ENCODE data around the gene GCLM.
"Not testable (repeated sequence)": the region's sequence is repeated elsewhere in the genome, so short reads cannot be mapped to it uniquely, and the experiment has no call there.

GCLM gene

DNA sequence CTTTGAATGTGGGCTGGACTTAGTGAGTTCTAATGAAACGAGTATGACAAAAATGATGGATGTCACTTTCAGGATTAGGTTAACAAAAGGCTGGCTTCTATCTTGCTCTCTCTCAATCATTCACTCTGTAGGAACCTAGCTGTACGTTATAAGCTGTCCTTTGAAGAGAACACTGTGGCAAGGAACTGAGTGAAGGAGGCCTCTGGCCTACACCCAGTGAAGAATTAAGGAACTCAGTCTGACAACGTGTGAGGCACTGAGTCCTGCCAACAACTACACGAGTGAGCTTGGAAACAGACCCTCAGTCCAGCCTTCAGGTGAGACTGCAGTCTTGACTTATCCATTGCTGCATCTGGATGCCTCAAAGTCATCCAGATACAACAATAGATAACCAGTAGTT is 27.0 kb downstream of the GCLM start:
- no peak for DNase-seq

DNA sequence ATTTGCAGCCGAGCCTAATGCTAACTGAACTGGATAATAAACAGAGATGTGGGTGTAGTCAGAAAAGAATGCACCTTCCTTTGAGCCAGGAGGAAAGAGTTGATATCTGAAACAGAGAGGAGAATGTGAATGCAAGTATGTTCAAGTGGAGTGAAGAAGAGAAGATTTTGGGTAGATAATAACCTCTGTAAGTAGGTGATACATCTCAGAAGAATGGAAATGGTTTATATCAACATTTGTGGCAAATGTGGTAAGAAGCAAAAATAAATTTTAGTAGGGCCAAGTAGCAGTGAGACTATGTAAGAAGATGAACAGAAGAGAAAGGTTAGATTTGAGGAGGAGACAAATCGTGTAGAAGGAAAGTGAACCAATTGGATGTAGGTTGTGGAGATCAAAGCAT is 28.5 kb downstream of the GCLM start:
- no peak for DNase-seq

DNA sequence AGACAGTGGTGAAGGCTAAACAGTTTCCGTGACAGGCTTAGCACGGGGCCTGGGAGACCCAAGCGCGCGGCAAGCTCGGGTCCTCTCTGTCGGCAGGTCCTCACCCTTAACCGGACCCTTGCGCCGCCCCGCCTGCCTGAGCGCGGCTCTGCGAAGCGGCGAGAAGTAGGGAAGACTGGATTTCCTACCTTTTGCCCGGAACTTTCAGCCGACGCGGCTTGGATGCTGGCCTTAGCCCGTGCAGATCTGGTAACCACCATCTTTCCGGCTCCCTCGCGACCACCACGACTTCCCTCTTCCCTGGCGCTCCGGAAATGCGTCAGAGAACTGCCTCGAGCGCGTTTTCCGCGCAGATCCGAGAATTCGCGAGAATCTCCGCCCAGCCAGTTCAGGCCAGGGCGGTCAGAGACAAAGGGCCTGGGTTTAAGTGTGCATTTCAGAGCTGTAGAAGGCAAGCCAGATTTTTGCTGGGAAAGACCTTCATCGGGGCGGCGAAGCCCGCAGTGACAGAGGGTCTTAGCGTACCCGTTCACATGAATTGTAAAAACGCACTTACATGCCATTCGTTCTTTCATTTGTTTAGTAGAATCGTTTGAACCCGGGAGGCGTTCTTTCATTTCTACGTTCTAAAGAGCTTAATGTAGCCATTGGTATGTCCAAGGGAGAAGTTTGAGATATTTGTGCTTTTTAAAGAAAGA is 30.2 kb downstream of the GCLM start, which contains the start of gene DNTTIP2:
Gene DNTTIP2, minus strand, starts transcription at position 318 of the 698 bp plus-strand sequence. Its CDS starts 58 bp downstream, at position 260.
- peak; percentile 85 to 86 for DNase-seq

DNA sequence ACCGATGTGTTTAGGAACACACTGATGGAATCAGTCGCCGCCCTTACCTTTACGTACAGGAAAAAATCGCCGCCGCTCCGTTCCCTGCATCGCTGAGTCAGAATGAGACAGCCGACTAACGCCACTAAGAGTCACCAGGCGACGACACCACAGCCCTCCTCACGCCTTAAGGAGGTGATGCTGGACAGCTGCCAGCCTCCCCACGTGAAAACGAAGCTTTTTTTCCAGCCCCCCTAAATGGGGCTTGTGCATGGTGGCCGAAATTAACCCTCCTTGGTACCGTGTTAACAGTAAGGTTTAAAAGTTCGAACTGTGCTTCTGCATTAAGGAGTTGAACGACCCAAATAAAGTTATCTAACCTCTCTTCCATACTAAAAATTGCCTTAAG is 30.7 kb downstream of the GCLM start:
- no peak for DNase-seq

DNA sequence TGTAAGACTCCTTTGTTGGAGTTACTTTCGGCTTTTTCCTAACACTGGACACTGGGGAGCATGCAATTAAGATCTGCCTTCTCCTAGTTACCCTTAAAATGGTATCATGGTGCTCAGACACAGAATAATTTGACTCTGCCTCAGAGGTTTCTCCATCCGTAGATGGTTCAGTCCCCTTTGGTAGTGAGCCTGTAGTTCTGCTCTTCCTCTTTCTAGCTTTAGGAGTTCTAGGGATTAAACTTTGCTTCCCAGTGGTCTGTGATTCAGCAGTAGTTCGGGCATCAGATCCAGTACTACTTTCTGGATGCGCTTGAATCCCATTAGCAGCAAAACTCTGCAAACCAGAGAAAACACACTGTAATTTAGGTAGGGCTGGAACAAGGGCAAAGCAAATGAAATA is 31.7 kb downstream of the GCLM start:
- DNase-seq, result no peak

DNA sequence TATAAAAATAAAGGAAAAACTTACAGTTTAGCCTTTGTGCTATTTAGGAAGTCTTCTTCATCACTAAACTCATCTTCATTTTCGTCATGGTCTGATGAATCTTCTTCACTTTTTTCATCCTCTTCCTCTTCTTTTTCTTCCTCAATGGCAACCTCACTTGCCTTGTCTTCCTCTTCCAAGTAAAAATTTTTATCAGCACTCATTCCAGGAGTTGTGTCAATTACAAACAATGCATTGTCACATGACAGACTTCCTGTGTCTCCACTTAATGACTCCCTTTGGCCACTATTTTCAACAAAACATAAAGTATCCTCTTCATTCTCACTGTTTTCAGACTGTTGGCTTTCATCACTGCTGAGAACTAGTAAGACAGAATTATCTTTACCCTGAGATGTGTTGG is 33.0 kb downstream of the GCLM start:
- DNase-seq, result no peak

DNA sequence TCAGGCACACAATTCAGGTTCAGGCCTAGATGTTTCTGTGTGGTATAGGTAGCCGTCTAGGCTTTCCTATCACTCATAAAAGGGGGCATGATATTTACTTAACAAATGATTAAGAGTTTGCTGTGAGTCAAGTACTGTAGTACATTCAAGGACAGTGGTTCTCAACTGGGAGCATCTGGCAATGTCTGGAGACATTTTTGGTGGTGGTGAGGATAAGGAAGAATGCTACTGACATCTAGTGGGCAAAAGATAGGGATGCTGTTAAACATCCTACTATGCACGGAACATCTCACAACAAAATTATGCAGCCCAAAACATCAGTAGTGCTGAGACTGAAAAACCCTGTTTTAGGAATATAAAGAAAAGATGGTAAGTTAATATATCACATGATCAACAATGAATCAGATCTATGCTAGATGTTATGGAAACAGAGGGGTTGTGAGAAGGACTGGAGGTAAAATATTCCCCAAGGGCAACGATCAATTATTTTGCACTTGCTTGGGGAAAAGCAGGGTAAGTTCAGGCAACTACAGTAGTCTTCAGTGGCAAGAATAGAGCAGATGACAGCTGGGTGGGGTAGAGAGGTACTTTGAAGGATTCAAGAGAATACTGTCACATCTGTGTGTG is 35.1 kb downstream of the GCLM start:
- DNase-seq, result no peak

DNA sequence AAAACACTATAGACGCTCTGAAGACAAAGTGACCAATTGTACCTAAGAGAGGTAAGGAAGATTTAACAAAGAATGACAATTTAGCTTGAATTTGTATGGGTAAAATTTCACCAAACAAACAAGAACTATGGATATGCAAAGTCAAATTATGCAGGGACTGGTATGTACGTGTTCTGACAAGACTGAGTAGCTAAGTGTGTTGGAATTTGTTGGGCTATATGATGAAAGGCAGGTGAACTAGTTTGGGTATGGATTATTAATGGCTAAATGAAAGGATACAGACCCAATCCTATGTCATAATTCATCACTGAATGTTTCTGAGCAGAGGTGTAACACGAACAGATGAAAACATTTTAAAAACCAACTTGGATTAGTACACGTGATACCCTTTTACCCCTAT is 37.9 kb downstream of the GCLM start:
- DNase-seq, result no peak

DNA sequence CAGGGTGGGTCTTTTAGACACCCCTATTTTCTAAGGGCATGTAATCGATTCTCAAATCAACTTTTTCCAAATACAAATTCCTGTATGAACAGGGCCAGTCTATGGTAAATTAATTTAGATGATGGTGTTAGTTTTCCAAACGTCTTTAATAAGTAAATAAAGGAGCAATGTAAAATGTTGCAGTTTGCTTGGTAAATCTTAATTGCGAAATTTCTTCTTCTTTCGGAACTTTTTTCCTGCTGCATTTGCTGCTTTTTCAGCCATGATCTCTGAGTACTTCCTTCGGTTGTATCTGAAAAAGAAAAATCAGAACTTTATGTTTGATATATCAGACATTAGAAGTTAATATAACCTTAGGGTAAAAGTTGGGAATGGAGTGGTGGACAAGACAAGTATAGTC is 39.6 kb downstream of the GCLM start:
- DNase-seq, result no peak

DNA sequence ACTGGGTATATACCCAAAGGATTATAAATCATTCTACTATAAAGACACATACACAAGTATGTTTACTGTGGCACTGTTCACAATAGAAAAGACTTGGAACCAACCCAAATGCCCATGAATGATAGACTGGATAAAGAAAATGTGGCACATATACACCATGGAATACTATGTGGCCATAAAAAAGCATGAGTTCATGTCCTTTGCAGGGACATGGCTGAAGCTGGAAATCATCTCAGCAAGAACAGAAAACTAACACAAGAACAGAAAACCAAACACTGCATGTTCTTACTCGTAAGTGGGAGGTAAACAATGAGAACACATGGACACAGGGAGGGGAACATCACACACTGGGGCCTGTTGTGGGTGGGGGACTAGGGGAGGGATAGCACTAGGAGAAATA is 40.7 kb downstream of the GCLM start:
- DNase-seq, result not testable (repeated sequence)

DNA sequence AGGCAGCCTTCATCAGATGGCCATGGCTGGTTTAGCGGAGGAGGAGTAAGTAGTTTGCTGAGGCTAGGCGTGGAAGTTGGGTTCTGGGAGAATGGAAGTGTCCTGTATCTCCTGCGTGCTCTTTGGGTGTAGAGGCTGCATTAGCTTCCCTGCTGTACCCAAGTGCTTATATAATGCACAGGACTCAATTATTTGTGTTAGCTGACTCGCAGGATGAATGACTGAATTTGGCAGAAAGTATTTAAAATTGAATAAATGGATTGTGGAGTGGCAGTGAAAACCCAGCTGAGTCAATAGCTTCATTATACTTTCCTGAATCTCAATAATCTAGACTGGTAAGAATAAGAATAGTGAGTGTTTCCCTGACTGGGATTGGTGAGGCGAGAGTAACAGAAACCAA is 44.0 kb downstream of the GCLM start:
- no peak for DNase-seq

DNA sequence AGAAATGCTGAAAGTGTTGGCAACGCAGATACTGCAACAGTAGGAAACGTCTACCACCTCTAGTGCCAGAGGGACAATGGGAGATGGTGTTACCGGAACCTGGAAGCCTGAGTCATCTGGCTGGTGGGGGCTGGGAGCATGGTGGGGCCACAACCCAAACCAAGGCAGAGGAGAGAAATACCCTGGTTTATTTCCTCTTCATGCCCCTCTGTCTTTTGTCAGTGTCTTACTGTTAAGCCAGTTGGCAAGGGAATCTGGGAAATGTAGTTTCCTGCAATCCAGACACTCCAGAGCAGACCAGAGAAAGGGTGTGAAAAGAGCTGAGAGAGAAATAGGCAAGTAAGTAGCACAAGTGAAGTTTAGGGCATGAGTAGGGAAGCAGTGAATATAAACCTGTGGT is 45.1 kb downstream of the GCLM start:
- DNase-seq, result no peak

DNA sequence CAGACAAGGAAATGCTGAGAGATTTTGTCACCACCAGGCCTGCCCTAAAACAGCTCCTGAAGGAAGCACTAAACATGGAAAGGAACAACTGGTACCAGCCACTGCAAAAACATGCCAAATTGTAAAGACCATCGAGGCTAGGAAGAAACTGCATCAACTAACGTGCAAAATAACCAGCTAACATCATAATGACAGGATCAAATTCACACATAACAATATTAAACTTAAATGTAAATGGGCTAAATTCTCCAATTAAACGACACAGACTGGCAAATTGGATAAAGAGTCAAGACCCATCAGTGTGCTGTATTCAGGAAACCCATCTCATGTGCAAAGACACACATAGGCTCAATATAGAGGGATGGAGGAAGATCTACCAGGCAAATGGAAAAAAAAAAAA is 51.6 kb downstream of the GCLM start:
- DNase-seq, result not testable (repeated sequence)

DNA sequence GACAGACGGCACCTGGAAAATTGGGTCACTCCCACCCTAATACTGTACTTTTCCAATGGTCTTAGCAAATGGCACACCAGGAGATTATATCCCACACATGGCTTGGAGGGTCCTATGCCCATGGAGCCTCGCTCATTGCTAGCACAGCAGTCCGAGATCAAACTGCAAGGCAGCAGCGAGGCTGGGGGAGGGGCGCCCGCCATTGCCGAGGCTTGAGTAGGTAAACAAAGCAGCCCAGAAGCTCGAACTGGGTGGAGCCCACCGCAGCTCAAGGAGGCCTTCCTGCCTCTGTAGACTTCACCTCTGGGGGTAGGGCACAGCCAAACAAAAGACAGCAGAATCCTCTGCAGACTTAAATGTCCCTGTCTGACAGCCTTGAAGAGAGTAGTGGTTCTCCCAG is 53.2 kb downstream of the GCLM start:
- not testable (repeated sequence) for DNase-seq

DNA sequence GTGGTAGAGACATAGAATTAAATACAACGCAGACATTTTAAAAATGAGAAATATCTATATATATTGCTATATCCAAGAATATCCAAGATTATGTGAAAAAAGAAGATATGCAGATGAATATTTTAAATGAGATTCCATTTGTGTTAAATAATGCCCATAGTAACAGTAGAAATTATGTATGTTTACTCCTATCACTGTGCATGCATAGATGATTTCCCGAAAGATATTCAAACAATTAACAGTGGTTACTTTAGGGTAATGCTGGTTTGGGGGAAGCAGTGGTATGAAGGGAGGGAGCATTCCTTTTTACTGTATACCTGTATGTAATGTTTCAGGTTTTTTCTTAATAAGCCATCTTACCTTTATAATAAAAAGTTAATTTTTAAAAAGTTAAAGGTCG is 55.3 kb downstream of the GCLM start:
- DNase-seq, result no peak

DNA sequence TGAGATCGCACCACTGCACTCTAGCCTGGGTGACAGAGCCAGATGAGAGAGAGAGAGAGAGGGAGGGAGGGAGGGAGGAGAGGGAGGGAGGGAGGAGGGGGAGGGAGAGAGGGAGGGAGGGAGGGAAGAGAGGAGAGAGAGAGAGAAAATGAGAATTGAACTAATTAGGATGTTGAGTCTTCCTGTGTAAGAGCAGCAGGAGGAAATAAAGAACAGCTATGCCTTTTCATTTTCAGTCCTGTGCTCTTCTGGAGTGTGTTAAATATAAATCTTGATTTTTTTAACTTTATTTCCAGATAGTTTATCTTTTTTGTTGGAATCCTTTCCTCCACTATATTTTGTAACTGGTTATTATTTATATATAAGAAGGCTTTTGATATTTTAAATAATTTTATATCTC is 57.4 kb downstream of the GCLM start:
- no peak for DNase-seq

DNA sequence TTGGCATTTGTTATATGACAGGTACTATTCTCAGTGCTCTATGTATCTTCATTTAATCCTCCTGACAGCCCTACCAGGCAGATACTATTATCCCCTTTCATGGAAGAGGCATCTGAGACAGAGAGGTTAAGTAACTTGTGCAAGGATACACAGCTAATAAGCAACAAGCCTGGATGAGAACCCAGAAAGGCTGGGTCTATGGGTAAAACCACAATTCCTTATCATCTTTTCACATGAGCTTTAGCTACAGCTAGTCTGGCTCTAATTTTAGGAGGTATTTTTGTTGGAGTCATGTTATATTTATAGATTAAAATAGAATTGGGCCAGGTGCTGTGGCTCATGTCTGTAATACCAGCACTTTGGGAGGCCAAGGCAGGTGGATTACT is 57.9 kb downstream of the GCLM start:
- no peak for DNase-seq

DNA sequence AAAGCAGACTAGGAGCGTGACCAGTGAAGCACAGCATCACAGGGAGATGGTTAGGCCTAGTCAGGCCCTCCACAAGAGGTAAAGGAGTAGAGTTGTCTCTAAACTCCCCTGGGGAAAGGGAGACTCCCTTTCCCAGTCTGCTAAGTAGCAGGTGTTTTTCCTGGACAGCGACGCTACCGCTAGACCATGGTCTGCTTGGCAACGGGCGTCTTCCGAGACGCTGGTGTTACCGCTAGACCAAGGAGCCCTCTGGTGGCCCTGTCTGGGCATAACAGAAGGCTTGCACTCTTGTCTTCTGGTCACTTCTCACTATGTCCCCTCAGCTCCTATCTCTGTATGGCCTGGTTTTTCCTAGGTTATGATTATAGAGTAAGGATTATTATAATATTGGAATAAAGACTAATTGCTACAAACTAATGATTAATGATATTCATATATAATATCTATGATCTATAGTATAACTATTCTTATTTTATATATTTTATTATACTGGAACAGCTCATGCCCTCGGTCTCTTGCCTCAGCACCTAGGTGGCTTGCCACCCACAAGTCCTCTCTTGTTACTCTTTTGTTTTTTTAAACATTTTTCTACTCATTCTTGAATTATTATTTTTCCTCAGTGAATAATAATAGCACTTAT is 58.4 kb downstream of the GCLM start:
- peak in 1 of 2 experiments; percentile 20 for DNase-seq

DNA sequence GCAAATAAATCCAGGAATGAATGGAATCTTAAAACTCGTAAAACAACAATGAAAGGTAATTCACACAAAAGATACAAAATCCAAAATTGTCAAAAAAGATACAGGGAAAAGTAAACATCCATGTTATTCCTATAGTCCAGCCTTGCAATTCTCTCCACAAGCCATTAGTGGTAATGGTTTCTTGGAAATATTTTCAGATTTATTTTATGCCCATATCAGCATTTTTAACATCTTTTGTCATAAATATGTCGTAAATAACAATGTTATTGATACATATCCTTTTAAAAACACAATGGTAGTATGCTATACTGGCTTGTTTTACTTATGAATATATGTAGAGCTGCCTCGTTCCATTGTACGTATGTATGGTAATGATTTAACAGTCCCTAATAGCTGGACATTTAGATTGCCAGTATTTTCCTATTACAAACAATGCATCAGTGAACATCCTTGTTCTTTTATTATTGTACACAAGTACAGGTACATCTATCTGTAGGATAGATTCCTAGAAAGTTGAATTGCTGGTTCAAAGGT is 60.8 kb downstream of the GCLM start:
- no peak for DNase-seq

DNA sequence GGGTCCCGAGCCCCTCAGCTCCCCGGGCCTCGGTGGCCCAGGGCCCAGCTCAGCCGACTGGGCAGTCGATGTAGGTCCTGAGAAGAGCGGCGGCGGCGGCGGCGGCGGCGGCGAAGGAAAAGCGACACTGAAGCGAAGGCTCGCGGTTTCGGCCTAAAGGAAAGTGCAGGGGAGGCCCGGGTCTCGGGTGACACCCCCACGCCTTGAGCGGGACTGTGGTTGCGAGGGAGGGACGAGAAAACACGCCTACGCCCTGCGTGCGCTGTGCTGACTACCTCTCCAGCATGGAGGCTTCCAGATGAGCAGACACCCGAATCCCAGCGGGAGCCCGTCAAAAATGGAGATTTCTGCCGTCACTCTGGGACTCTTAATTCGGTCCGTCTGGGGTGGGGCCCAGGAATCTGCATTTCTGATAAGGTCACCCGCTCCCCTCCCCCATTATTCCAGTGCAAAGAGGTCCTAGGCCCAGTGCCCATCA is 61.4 kb downstream of the GCLM start:
- peak; percentile 52 for DNase-seq

DNA sequence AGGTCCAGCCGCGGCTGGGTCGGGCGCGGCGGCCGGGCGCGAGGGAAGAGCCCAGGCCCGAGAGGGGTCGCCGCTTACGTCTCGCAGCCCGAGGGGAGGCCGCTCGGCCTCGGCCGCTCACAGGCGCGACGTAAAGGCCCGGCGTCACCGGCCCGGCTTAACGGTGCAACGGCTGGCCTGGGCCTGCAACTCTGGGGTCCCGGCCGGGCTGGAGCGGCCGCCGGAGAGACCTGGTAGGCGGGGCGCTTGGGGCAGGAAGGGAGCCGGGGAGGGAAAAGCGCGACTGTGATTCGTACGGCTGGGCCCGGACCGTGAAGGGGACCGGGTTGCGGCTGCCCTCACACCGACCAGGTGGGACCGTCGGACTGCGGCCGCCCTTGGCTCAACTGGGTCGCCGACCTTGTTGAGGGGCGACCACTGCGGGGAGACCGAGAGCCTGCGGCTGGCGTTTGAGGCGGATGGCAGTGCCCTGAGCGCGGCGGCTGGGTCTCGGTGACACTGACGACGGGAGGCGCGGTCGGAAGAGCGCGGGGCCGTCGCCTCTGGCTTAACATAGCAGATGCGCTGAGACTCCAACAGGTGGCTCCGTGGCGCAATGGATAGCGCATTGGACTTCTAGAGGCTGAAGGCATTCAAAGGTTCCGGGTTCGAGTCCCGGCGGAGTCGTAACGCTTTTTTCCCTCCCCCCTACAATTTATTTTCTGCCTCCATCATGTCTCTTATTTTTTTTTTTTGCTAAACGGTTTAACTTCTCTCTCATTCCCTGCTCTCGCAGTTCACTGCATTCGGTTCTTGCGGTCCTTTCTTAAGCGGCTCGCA is 62.0 kb downstream of the GCLM start:
- DNase-seq, result peak; percentile 77 to 85

DNA sequence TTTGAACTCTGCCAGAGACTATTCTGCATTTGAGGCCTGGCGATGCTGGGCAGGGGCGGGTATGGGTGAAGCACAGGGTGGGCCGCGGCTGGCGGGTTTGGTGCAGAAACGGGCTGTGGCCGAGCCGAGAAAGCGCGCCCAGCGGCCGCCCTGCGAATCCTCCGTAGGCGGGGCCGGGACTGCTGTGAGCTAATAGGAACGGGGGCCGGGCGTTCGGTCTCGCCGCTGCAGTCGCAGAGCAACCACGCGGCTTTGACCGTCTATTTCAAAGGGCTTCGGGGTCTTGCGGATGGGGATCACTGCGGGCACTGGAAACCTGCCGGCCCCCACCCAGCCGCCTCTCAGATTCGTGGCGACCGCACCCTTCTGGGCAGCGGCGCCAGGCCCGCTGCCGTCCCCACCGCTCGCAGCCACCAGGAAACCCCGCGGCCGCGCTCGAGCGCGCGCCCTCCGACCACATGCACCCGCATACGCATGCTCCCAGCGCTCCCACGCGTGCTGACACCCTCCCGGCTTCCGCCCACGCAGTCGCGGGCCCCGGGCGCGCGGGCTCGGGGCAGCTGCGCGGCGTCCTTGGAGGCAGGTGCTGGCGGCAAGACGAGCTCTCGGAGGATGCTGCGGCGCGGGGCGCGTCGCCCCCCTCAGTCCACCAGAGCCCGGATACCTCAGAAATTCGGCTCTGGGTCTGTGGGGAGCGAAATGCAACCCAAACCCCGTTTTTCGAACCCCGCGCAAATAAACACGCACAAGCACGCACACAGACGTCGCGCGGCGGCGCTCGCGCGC is 62.8 kb downstream of the GCLM start:
- DNase-seq, result peak; percentile 78 to 82
